ENCODE measurements around the gene ZNF439.

DNA sequence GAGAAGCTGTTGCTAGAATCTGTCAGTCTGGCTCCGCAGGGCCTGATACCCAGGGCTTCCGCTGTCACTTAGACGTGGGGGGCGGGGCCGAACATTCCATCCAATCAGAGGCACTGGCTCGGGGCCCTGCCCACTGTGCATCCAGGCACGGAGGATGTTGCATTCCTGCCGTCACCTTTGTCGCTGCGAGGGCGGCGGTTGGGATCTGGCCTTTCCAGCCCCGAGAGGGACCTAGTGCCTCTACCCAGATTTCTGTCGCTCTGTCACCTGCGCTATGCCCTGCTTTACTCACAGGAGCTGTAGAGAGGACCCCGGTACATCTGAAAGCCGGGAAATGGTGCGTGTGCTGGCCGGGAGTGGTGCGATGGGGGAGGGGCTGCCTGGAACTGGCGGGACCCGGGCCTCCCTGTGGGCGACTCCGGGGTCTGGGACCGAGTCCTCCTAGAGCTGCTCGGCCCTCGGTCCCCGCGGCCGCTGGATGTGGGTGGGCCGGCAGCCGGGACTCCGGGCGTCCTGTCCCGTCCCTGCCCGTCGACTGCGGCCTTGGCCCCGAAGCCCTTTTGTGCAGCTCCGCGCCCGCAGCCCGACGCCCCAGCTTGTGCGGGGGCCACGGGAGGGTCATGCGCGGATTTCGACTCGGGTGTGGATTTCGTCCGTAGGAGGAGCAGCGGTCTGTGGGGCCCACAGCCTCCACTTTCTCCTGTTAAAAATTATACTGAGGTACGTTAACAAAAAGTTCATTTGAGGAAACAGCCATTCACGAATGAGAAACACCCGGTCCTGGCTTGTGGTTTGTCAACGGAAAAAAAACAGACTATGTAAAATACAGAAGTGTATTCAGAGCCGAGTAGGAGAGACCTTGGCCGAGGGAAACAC lies at the start of gene ZNF439:
- TF ChIP-seq, protein P1, sequence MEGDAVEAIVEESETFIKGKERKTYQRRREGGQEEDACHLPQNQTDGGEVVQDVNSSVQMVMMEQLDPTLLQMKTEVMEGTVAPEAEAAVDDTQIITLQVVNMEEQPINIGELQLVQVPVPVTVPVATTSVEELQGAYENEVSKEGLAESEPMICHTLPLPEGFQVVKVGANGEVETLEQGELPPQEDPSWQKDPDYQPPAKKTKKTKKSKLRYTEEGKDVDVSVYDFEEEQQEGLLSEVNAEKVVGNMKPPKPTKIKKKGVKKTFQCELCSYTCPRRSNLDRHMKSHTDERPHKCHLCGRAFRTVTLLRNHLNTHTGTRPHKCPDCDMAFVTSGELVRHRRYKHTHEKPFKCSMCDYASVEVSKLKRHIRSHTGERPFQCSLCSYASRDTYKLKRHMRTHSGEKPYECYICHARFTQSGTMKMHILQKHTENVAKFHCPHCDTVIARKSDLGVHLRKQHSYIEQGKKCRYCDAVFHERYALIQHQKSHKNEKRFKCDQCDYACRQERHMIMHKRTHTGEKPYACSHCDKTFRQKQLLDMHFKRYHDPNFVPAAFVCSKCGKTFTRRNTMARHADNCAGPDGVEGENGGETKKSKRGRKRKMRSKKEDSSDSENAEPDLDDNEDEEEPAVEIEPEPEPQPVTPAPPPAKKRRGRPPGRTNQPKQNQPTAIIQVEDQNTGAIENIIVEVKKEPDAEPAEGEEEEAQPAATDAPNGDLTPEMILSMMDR (IDR thresholded peaks at IDR 0.05; ENCODE audit: low read depth, low read length) = no peak
- TF ChIP-seq EZH2phosphoT487 (IDR thresholded peaks at IDR 0.05; ENCODE audit: low read depth) = no peak
